GM19468 (cell line): Measurements from ENCODE around the gene KHDC1L.
"Not testable (repeated sequence)": the region's sequence is repeated elsewhere in the genome, so short reads cannot be mapped to it uniquely, and the experiment has no call there.

Experiments used
- ATAC-seq: cut with Tn5 transposase; IDR thresholded peaks from one replicate; pipeline ENCODE4 v1.9.1; 2021; ENCODE audit warnings: mild to moderate bottlenecking, moderate library complexity, moderate number of reproducible peaks; ENCODE audit not compliant: unreplicated experiment; ENCODE audit errors: extremely low read depth

Gene KHDC1L

GRCh38 chr6:73225396-73225795 lies at the start of gene KHDC1L:
Gene KHDC1L (minus strand): TSS chr6:73225496. CDS start chr6:73225408, 88 bp downstream.
- ATAC-seq, result no peak

DNA sequence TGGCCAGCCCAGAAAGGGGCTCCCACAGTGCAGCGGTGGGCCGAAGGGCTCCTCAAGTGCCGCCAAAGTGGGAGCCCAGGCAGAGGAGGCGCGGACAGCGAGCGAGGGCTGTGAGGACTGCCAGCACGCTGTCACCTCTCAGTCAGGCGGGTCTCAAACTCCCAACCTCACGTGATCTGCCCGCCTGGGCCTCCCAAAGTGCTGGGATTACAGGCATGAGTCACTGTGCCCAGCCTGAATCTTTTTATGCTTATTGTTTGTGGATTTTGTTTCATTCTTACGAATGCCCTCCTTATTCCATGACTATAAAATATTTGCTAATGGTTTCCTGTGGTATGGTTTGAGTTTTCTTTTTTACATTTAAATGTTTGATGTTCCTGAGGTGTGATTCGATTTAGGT lies 44.0 kb upstream of the KHDC1L start:
- not testable (repeated sequence) for ATAC-seq

DNA sequence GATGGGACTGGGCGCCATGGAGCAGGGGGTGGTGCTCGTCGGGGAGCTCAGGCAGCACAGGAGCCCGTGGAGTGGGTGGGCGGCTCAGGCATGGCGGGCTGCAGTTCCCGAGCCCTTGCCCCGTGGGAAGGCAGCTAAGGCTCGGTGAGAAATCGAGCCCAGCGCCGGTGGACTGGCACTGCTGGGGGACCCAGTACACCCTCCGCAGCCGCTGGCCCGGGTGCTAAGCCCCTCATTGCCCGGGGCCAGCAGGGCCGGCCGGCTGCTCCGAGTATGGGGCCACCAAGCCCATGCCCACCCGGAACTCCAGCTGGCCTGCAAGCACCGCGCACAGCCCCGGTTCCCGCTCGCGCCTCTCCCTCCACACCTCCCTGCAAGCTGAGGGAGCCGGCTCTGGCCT lies 43.6 kb upstream of the KHDC1L start:
- not testable (repeated sequence) for ATAC-seq

GRCh38 chr6:73264446-73264845 lies 39.1 kb upstream of the KHDC1L start:
- no peak for ATAC-seq

- ATAC-seq, result no peak
Observed at GRCh38 chr6:73263570-73263909, 38.2 kb upstream of the KHDC1L start.

DNA sequence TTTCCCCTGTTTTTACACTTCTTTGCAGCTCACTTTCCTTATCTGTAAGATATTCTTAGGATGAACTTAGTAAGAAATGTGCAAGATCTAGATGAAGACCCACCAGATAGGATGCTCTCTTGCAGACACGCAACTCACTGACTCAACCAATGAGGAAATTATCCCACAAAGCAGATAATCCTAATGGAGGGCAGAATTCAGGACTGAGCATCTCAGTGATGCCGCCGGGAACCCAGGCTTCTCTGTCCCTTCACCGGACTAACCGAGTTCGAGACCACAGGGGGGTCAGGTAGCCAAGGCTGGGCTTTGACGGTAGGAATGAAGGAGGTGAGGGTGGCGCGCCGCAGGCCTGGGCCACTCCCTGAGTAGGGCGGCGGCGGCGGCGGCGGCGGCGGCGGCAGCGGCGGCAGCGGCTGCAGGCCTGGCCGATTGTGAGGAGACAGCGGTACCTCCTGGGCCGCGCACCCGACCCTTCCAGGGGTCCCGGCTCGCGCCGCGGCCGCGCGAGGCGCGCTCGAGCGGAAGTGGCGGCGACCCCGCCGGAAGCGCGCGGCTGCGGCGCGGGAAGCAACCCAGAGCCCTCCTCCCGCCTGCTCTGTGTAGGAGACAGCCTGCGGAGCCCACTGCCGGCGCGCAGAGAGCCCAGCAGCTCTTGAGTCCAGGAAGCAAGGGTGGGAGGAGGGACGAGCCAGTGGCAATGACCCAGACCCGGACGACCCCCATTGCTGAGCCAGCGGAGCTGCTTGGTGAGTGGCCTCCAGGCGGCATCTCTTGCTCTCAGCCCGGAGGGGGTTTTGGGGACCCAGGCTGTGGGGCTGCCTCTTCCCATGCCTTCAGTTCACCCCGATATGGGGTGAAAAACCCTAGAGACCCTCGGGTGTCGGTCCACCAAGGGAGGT lies 37.6 kb upstream of the KHDC1L start, which contains the start of gene KHDC1:
KHDC1 (minus strand) TSS at position 526 of the 899 bp plus-strand sequence. CDS start 20,679 bp downstream, outside the sequence.
- ATAC-seq, result peak; percentile 94

- no peak for ATAC-seq
Observed at GRCh38 chr6:73258721-73259120, 33.4 kb upstream of the KHDC1L start.

DNA sequence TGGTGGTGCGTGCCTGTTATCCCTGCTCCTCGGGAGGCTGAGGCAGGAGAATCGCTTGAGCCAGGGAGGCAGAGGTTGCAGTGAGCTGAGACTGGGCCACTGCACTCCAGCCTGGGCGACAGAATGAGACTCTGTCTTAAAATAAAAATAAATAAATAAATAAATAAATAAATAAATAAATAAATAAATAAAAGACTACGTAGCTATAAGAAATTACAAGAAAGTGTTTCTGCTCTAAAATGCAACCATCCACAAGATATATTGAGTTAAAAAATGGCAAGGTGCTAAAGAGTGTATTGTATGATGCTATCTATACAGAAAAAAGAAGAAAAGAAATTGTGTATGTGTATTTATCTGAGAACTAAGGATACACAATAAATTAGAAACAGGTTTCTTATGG lies 29.0 kb upstream of the KHDC1L start:
- not testable (repeated sequence) for ATAC-seq

- ATAC-seq, result no peak
Observed at GRCh38 chr6:73252703-73253102, 27.4 kb upstream of the KHDC1L start.

DNA sequence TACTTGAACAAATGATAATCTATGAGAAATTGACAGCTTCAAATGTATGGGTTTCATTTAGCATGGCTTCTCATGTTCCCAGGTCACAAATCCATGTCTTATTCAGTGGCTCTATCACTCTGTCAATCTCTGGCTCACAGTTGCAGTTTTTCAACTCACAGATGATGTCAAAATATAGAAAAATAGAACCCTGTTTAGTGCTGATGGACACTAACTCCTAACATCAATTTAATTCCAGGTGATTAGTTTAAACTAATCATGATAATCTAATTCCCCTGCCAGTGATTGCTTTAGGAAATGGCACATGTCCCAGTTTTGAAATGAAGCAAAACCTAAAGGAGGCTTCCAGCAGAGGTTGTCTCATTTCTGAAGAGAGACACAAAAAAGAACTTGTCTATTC lies 24.7 kb upstream of the KHDC1L start:
- no peak for ATAC-seq

- ATAC-seq, result no peak
Observed at GRCh38 chr6:73248192-73248903, 23.1 kb upstream of the KHDC1L start.

DNA sequence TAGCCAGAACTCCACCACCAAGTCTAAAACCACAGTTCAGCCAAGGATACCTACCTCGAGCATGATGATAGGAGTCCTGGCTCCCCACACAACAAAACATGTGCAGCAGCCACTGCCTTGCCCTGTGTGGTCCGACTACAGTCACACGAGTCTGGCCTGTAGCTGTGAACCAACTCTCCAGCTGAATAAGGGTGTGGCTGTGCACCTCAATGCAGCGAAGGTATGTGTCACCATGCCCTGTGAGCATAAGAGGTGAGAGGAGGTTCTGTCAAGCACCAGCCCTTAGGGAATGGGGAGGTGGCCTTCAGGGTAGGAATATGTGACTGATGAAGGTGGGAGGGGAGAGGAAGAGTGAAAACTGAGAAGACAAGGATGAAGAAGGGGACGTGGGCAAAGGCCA lies 16.7 kb upstream of the KHDC1L start:
- no peak for ATAC-seq

GRCh38 chr6:73240730-73241129 lies 15.4 kb upstream of the KHDC1L start:
- no peak for ATAC-seq

GRCh38 chr6:73236144-73236750 lies 11.0 kb upstream of the KHDC1L start:
- no peak for ATAC-seq

DNA sequence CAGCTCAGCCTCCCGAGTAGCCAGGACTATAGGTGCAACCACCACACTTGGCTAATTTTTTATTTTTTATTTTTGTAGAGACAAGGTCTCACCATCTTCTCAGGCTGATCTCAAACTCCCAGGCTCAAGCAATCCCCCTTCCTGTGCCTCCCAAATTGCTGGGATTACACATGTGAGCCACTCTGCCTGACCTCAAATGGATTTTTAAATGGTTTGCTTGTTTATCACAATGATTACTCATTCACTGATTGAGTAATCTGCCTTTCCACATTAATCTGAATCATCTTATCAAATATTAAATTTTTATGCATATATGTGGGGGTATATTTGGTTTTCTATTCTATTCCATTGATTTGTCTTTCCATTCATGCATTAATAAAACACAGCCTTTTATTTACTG lies 9.4 kb upstream of the KHDC1L start:
- no peak for ATAC-seq

DNA sequence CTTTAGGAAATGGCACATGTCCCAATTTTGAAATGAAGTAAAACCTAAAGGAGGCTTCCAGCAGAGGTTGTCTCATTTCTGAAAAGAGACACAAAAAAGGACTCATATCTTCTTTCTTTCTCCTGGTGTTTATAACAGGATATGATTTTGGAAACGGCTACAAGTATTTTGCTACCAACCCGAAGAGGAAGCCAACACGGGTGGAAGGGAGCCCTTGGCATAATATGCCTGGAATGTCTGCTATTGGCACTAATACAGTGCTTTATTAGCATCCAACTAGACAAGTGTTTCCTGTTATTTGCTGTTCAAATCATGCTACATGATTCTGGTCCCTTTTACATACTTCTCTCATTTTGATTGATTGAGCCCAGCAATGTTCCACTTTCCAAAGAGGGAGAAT lies 8.7 kb upstream of the KHDC1L start:
- ATAC-seq, result not testable (repeated sequence)

- no peak for ATAC-seq
Observed at GRCh38 chr6:73233048-73233447, 7.8 kb upstream of the KHDC1L start.

DNA sequence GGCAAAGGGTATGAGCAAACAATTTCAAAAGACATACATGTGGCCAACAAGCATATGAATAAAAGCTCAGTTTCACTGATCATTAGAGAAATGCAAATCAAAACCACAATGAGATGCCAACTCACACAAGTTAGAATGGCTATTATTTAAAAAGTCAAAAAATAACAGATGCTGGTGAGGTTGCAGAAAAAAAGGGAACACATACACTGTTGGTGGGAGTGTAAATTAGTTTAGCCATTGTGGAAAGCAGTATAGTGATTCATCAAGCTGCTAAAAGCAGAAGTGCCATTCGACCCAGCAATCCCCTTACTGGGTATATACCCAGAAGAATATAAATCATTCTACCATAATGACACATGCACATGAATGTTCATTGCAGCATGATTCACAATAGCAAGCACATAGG lies 6.7 kb upstream of the KHDC1L start:
- no peak for ATAC-seq

- no peak for ATAC-seq
Observed at GRCh38 chr6:73227606-73228255, 2.4 kb upstream of the KHDC1L start.

DNA sequence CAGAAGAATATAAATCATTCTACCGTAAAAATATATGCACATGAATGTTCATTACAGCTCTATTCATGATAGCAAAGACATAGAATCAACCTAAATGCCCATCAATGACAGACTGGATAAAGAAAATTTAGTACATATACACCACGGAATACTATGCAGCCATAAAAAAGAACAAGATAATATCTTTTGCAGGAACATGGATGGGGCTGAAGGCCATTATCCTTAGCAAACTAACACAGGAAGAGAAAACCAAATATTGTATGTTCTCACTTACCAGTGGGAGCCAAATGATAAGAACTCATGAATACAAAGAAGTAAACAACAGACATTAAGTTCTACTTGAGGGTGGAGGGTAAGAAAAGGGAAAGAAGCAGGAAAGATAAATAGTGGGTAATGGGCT lies 8.4 kb downstream of the KHDC1L start:
- ATAC-seq, result no peak
